Naive thymus-derived CD8-positive, alpha-beta T cell (primary cell): Measurements from ENCODE around the gene PTPRT. TPM values are rescaled to one million over a fixed set of nuclear protein-coding genes. Genes with fewer than 3 reads are reported as not detected.
A peak's percentile ranks its signal among the peaks of the same experiment; 100 is the strongest.

Experiments
- ATAC-seq, 2 donors: fragments of 150-1000 bp; cut with Tn5 transposase in 1 of 2; sonication (Bioruptor Pico), chemical (Tn5 transposase) in 1 of 2; 1 replicate in 1 of 2; 2 replicates in 1 of 2; pipeline ENCODE4 v1.10.0; 2021; ENCODE audit warnings: mild to moderate bottlenecking in 2 of 2, moderate library complexity in 2 of 2
- POLR2A ChIA-PET: fragments of 350-600 bp; sonication (Branson Sonifier 250); formaldehyde crosslinking; loops from one replicate; lab custom pipeline; 2021; ENCODE audit warnings: antibody characterized with exemption; lab: Charles Lee
- DNase-seq, 10 donors: peaks; one replicate each; pipeline versions ENCODE4 v3.0.0 to v3.0.0-alpha.2; 2020 to 2022
- H3K27ac Mint-ChIP-seq, 10 donors: one replicate each; pipeline ENCODE4 v1.8.0; 2020 to 2022; ENCODE audit warnings: mild to moderate bottlenecking in 10 of 10, mixed read lengths in 10 of 10, moderate library complexity in 4 of 10, inconsistent platforms in 1 of 10
- H3K27me3 Mint-ChIP-seq, 5 donors: one replicate each; pipeline ENCODE4 v1.8.0; 2021 to 2022; ENCODE audit warnings: mixed read lengths in 5 of 5
- H3K36me3 Mint-ChIP-seq, 3 donors: one replicate each; pipeline ENCODE4 v1.8.0; 2020 to 2022; ENCODE audit warnings: mixed read lengths in 3 of 3, mild to moderate bottlenecking in 2 of 3, inconsistent platforms in 1 of 3
- H3K4me1 Mint-ChIP-seq, 4 donors: one replicate each; pipeline ENCODE4 v1.8.0; 2021 to 2022; ENCODE audit warnings: mixed read lengths in 4 of 4
- H3K4me3 Mint-ChIP-seq, 10 donors: one replicate each; pipeline ENCODE4 v1.8.0; 2020 to 2022; ENCODE audit warnings: mild to moderate bottlenecking in 10 of 10, mixed read lengths in 10 of 10, moderate library complexity in 6 of 10, inconsistent platforms in 1 of 10
- H3K9me3 Mint-ChIP-seq, 9 donors: one replicate each; pipeline ENCODE4 v1.8.0; 2020 to 2022; ENCODE audit warnings: mixed read lengths in 9 of 9, mild to moderate bottlenecking in 3 of 9, inconsistent platforms in 1 of 9, moderate library complexity in 1 of 9
- polyA plus RNA-seq, 3 donors: library from polyadenylated mRNA; unstranded; fragments of 300-500 nt; fragmentation: Illumina TruSeq; gene quantifications; one replicate each; pipeline ENCODE4 v1.2.3, GENCODE V29; 2021
- total RNA-seq, 8 experiments: library from RNA in 2 of 8; stranded (reverse) in 2 of 8; gene quantifications; one replicate each; pipeline ENCODE4 v1.2.3 and lab custom pipeline; 2021 to 2026

Gene PTPRT
- total and polyA plus RNA-seq, 5 experiments from 2014 or later = not detected

DNA sequence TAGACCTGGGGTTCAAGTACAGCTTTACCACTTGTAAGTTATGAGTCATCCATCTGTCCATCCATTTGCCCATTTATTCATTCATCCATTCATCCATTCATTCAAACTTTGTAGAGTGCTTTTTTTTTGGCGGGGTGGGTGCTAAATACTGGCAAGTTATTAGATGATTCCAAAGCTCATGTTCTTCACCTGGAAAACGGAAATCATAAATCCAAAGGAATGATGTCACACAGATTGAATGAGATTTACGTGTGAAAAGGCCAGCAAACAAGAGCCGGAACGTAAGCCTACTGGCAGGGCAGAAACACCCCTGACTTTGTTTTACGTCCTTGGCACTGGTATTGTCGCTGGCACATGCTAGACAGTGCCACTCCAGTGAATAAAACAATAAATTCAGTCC, 1090.6 kb downstream of the PTPRT start:
- H3K9me3 Mint-ChIP-seq = peaks cover 0 to 16% (median 0%) of the 10 kb centered on the region in 9 donors
- H3K27me3 Mint-ChIP-seq = peaks cover 2 to 24% (median 3%) of the 10 kb centered on the region in 5 donors
- no peak overlapping the region for H3K4me3 Mint-ChIP-seq
- POLR2A ChIA-PET = no interaction called here
- no peaks in the 10 kb centered on the region for H3K36me3 Mint-ChIP-seq
- H3K27ac Mint-ChIP-seq = no peak overlapping the region
- ATAC-seq (no peak), DNase-seq (no peak)
- H3K4me1 Mint-ChIP-seq = peaks cover 0 to 2% (median 0%) of the 10 kb centered on the region in 4 donors

GRCh38 chr20:42098418-42098817, 1091.3 kb downstream of the PTPRT start:
- ATAC-seq (no peak), DNase-seq (no peak)
- Mint-ChIP-seq H3K27me3 (peaks cover 2 to 24% (median 3%) of the 10 kb centered on the region in 5 donors), H3K4me3 (no peak overlapping the region), H3K27ac (no peak overlapping the region), H3K4me1 (peaks cover 0 to 2% (median 0%) of the 10 kb centered on the region in 4 donors), H3K9me3 (peaks cover 0 to 16% (median 0%) of the 10 kb centered on the region in 9 donors), H3K36me3 (no peaks in the 10 kb centered on the region)
- POLR2A ChIA-PET = no interaction called here

GRCh38 chr20:42097741-42098140, 1092.0 kb downstream of the PTPRT start:
- no peaks in the 10 kb centered on the region for H3K36me3 Mint-ChIP-seq
- peaks cover 0 to 2% (median 0%) of the 10 kb centered on the region in 4 donors for H3K4me1 Mint-ChIP-seq
- no peak overlapping the region for H3K4me3 Mint-ChIP-seq
- no peak for ATAC-seq
- no peak overlapping the region for H3K27ac Mint-ChIP-seq
- no peak for DNase-seq
- peaks cover 0 to 16% (median 0%) of the 10 kb centered on the region in 9 donors for H3K9me3 Mint-ChIP-seq
- H3K27me3 Mint-ChIP-seq = peaks cover 2 to 24% (median 3%) of the 10 kb centered on the region in 5 donors
- POLR2A ChIA-PET = no interaction called here

DNA sequence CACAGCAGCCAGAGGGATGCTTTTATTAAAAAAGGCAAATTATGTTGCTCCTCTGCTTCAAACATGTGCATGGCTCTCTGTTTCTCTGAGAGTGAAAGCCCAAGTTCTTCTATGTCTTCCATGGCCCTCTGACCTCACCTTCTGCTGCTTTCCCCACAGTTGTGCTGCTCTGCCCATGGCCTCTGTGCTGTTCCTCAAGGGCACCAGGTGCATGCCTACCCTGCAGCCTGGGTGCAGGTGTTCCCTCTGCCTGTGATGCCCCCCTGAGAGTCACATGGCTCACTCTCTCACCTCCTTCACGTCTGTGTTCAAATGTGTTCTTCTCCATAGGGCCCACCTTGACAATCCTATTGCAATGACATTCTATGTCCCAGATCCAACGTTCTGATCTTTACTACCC, 1094.5 kb downstream of the PTPRT start:
- H3K4me3 Mint-ChIP-seq = no peak overlapping the region
- POLR2A ChIA-PET = no interaction called here
- H3K27ac Mint-ChIP-seq = no peak overlapping the region
- H3K36me3 Mint-ChIP-seq = no peaks in the 10 kb centered on the region
- ATAC-seq (no peak), DNase-seq (no peak)
- H3K27me3 Mint-ChIP-seq = peaks cover 2 to 30% (median 3%) of the 10 kb centered on the region in 5 donors
- peaks cover 0 to 16% (median 0%) of the 10 kb centered on the region in 9 donors for H3K9me3 Mint-ChIP-seq
- H3K4me1 Mint-ChIP-seq = peaks cover 0 to 2% (median 0%) of the 10 kb centered on the region in 4 donors

- POLR2A ChIA-PET = no interaction called here
- DNase-seq (no peak), ATAC-seq (no peak)
- Mint-ChIP-seq H3K36me3 (no peaks in the 10 kb centered on the region), H3K4me3 (no peak overlapping the region), H3K27ac (peak overlapping the region in 1 of 10 donors; percentile 30), H3K27me3 (peaks cover 2 to 30% (median 3%) of the 10 kb centered on the region in 5 donors), H3K4me1 (peaks cover 0 to 2% (median 0%) of the 10 kb centered on the region in 4 donors), H3K9me3 (peaks cover 0 to 16% (median 0%) of the 10 kb centered on the region in 9 donors)
These were observed 1095.9 kb downstream of the PTPRT start for GRCh38 chr20:42093542-42094440.

- ATAC-seq (no peak), DNase-seq (no peak)
- Mint-ChIP-seq H3K27me3 (peaks cover 2 to 27% (median 3%) of the 10 kb centered on the region in 5 donors), H3K9me3 (peaks cover 0 to 16% (median 0%) of the 10 kb centered on the region in 9 donors), H3K4me1 (peaks cover 0 to 2% (median 0%) of the 10 kb centered on the region in 4 donors), H3K27ac (no peak overlapping the region), H3K4me3 (no peak overlapping the region), H3K36me3 (no peaks in the 10 kb centered on the region)
- POLR2A ChIA-PET = no interaction called here
These were observed 1096.7 kb downstream of the PTPRT start for GRCh38 chr20:42093041-42093440.

DNA sequence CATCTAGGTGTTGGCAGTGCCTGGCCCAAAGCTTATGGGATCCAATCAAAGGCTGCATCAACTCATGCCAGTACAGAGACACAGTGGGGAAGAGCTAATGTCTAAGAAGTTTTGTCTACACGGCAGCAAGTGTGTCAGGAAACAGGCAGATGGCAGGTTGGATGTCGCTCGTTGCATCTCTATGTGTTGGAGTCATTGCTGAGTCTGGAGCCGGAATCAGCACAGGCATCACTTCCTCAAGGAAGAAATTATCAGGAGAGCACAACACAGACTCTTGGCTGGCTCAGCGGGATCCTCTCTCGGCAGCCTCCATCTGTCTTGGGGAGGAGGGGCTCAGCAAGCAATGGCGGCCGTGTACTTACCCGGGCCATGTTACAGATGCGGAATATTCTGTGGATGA, 1104.3 kb downstream of the PTPRT start:
- H3K4me3 Mint-ChIP-seq = no peak overlapping the region
- DNase-seq (no peak), ATAC-seq (no peak)
- H3K27ac Mint-ChIP-seq = peak overlapping the region in 1 of 10 donors; percentile 24
- H3K27me3 Mint-ChIP-seq = peaks cover 0 to 4% (median 0%) of the 10 kb centered on the region in 5 donors
- peaks cover 0 to 18% (median 2%) of the 10 kb centered on the region in 9 donors for H3K9me3 Mint-ChIP-seq
- H3K36me3 Mint-ChIP-seq = no peaks in the 10 kb centered on the region
- POLR2A ChIA-PET = no interaction called here
- no peaks in the 10 kb centered on the region for H3K4me1 Mint-ChIP-seq

DNA sequence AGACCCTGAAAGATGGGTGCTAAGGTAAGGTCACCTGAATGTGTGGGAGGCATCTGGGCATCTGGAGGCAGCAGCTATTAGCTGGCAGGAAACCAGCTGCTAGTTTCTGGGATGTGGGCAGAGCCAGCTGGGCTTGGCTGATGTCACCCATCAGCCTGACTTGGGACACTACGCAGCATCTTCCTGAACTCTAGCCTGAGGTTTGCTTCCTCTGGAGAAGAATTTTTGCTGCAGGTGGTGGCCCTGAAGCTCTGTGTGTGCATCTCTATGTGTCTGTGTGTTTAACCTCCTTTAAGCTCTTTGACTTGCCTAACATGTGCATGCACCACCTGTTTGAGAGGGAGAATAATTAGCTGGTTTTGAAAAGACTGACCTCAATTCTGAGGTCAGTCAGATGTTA, 1106.4 kb downstream of the PTPRT start:
- Mint-ChIP-seq H3K27me3 (peaks cover 0 to 7% (median 0%) of the 10 kb centered on the region in 5 donors), H3K27ac (no peak overlapping the region), H3K36me3 (no peaks in the 10 kb centered on the region), H3K4me3 (no peak overlapping the region), H3K9me3 (peaks cover 0 to 18% (median 2%) of the 10 kb centered on the region in 9 donors), H3K4me1 (no peaks in the 10 kb centered on the region)
- POLR2A ChIA-PET = no interaction called here
- DNase-seq (no peak), ATAC-seq (no peak)

GRCh38 chr20:42082611-42083010, 1107.1 kb downstream of the PTPRT start:
- H3K9me3 Mint-ChIP-seq = peaks cover 0 to 18% (median 2%) of the 10 kb centered on the region in 9 donors
- DNase-seq (no peak), ATAC-seq (no peak)
- POLR2A ChIA-PET = no interaction called here
- H3K4me3 Mint-ChIP-seq = no peak overlapping the region
- no peaks in the 10 kb centered on the region for H3K4me1 Mint-ChIP-seq
- no peak overlapping the region for H3K27ac Mint-ChIP-seq
- H3K27me3 Mint-ChIP-seq = peaks cover 0 to 7% (median 0%) of the 10 kb centered on the region in 5 donors
- no peaks in the 10 kb centered on the region for H3K36me3 Mint-ChIP-seq

DNA sequence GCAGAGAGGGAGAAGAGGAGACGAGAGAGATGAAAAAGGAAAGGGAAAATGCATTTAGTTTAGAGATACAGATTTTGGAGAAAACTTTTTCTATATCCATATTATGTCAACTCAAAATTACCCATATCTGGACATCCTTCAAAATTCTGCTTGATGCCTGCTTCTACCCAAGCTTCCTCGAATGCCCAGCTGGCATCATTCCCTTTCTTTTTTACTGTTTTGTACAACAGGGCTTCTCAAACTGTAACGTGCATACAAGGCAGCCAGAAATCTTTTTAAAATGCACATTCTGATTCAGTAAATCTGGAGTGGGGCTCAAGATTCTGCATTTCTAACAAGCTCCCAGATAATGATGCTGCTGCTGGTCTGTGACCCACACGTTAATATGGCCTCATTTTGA, 1108.8 kb downstream of the PTPRT start:
- POLR2A ChIA-PET = no interaction called here
- Mint-ChIP-seq H3K4me3 (no peak overlapping the region), H3K9me3 (peaks cover 0 to 9% (median 0%) of the 10 kb centered on the region in 9 donors), H3K27ac (no peak overlapping the region), H3K27me3 (peaks cover 0 to 7% (median 0%) of the 10 kb centered on the region in 5 donors), H3K4me1 (no peaks in the 10 kb centered on the region), H3K36me3 (no peaks in the 10 kb centered on the region)
- ATAC-seq = no peak
- DNase-seq = no peak

DNA sequence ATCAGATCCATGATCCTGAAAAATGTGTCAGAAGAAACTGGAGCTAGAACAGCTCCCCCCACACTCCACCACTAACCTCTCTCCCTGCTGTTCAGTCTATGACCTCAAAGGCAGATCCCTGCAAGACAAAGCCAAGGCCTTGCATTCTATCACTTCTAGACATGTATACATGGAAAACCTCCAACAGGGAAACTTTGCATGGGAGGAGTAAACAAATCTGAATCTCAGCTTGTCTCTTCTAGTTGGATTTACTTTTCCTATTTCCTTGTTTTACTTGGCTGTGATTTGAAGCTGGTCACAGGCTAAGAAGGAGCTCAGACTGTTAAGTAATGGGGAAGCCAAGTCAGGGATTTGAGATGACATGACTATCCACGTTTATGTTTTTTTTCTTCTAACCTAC, 1114.8 kb downstream of the PTPRT start:
- Mint-ChIP-seq H3K9me3 (peaks cover 0 to 2% (median 0%) of the 10 kb centered on the region in 9 donors), H3K4me3 (no peak overlapping the region), H3K27me3 (peaks cover 0 to 6% (median 5%) of the 10 kb centered on the region in 5 donors), H3K4me1 (no peaks in the 10 kb centered on the region), H3K27ac (no peak overlapping the region), H3K36me3 (no peaks in the 10 kb centered on the region)
- ATAC-seq (no peak), DNase-seq (no peak)
- POLR2A ChIA-PET = no interaction called here

DNA sequence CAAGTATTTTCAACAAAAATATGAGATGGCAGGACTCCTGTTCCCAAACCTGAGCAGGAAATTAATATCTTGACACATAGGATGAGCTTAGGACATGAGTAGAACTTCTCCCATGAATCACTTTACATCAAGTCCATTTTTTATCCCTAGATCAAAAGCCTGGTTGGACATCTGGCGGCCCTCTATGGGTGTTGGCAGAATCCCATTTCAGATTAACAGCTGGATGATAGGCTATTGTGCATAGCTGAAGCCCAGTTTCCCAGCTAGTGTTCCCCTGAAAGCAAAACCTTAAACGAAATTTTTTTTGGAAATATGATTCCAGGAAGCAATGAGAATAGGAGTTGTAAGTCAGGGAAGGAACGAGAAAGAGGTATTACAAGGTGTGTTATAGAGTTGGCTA, 1122.1 kb downstream of the PTPRT start:
- DNase-seq (no peak), ATAC-seq (no peak)
- H3K9me3 Mint-ChIP-seq = peaks cover 0 to 3% (median 0%) of the 10 kb centered on the region in 9 donors
- POLR2A ChIA-PET = no interaction called here
- H3K4me1 Mint-ChIP-seq = no peaks in the 10 kb centered on the region
- H3K27ac Mint-ChIP-seq = no peak overlapping the region
- H3K27me3 Mint-ChIP-seq = peaks cover 0 to 5% (median 0%) of the 10 kb centered on the region in 5 donors
- H3K36me3 Mint-ChIP-seq = no peaks in the 10 kb centered on the region
- H3K4me3 Mint-ChIP-seq = no peak overlapping the region

DNA sequence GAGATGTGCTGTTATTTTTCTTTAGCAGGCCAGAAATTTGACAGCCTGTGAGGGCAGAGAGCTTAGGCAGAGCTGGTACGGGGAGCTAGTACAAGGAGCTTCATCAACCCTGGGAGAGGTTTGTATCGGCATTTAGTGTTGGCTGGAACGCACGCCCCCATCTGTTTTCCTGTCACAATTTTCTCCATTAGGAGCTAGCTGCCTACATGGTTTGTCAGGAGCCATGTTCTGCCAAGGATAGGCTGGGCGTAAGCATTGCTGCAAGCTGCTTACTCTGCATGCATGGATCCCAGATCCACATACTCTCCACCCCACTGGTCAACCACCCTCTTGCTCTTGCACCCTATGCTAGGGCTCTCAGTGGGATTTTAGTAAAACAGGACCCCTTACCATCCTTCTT, 1122.5 kb downstream of the PTPRT start:
- Mint-ChIP-seq H3K36me3 (no peaks in the 10 kb centered on the region), H3K27ac (no peak overlapping the region), H3K9me3 (peaks cover 0 to 3% (median 0%) of the 10 kb centered on the region in 9 donors), H3K4me3 (no peak overlapping the region), H3K27me3 (peaks cover 0 to 5% (median 0%) of the 10 kb centered on the region in 5 donors), H3K4me1 (no peaks in the 10 kb centered on the region)
- ATAC-seq (no peak), DNase-seq (no peak)
- POLR2A ChIA-PET = no interaction called here
